Transverse colon (tissue), 4 donors: ENCODE measurements around the gene GINS3.

Experiments
- CTCF ChIP-seq, 5 experiments: fragments of 200-600 bp in 3 of 5; fragments of 450-650 bp in 2 of 5; sonication (generic) in 3 of 5; IDR thresholded peaks; 1 replicate in 2 of 5; 2 replicates in 3 of 5; pipeline ENCODE4 v1.5.1; 2016 to 2017; ENCODE audit warnings: antibody characterized with exemption in 5 of 5, inconsistent platforms in 3 of 5, mild to moderate bottlenecking in 2 of 5, moderate library complexity in 1 of 5
- POLR2A ChIP-seq: fragments of 450-650 bp; IDR thresholded peaks from one replicate; pipeline ENCODE4 v1.6.1; 2016; ENCODE audit warnings: antibody characterized with exemption, mild to moderate bottlenecking, moderate library complexity
- POLR2AphosphoS5 ChIP-seq, 3 donors: sonication (generic); formaldehyde crosslinking; IDR thresholded peaks; one replicate each; pipeline ENCODE4 v1.6.1; 2016; ENCODE audit warnings: antibody characterized with exemption in 3 of 3

GRCh38 chr16:58348986-58349385 is 43.3 kb upstream of the GINS3 start:
- TF ChIP-seq POLR2A (no peak), CTCF (IDR thresholded peaks at IDR 0.05) (no peak), POLR2AphosphoS5 (IDR thresholded peaks at IDR 0.05) (no peak)
